Limb (tissue), 2 donors: ENCODE data around the gene BMP5.

ENCODE experiments used
- DNase-seq, 2 donors: peaks; one replicate each; pipeline ENCODE4 v3.0.0-alpha.2; 2016; ENCODE audit errors: extremely low spot score in 2 of 2

The BMP5 gene

DNA sequence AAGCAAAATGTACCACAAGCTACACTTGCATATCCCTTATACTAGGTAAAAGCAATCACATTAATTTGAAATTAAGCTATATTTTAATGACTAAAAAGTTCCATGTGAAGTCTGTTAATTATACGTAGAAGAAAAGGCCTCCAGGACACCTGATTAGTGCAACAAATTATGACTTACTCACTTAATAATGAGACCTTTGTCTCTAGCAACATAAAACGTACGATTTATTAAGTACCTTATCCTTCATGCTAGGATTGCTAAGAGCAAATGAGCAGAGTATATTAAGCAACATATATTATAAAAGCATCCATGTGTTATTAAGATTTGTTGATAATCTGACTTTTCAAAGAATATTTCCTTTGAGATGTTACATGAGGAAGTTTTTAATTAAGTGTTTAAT lies 2.5 kb downstream of the BMP5 start:
- DNase-seq, result no peak

DNA sequence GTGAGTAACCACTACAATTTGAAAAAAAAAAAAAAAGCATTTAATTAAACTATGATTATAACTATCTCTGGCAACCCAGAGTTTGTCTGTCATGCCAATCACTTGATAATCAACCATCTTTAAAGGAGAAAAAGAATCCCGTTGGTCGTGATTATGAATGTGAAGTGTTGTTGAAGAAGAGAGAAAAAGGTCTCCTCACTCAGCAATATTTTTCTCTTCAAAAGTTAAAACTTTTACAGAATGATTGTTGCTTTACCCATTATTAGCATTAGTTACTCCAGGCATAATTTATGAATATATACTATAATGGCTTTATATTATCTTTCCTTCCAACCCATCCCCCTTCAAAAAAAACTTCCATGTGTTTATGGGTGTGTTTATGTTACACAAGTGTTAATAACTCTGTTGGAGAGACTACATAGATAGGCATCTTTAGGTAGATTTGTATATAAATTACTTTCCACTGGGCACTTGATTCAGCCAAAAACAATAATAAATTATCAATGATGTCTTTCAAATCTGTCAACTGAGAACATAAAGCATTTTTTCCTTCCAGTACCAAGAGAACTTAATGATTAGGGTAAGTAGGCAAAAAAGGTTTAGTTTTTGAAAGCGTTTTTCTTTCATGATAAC lies 5.1 kb downstream of the BMP5 start:
- DNase-seq, result no peak

GRCh38 chr6:55869674-55870073 lies 5.7 kb downstream of the BMP5 start:
- no peak for DNase-seq

GRCh38 chr6:55868771-55869479 lies 6.5 kb downstream of the BMP5 start:
- peak in 1 of 2 donors; percentile 34 for DNase-seq

- no peak for DNase-seq
These were observed 7.2 kb downstream of the BMP5 start for GRCh38 chr6:55868176-55868575.

DNA sequence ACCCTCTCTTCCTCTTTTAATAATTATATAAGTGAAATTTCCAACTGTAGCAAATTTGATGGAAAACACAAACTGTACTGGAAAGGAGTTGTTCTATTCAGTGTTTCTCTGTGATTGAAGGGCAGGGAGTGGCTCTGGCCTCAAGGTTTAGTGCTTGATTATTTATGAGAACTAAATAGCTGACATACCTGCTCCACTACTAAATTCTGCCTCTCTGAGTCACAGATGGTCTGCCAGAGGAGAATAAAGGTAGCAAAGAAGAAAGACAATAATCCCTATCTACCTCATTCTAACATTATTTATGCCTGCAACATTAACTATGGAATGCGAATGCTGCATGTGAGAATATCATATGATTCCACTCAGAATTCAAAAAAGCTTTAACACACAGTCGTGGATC lies 9.3 kb downstream of the BMP5 start:
- no peak for DNase-seq

DNA sequence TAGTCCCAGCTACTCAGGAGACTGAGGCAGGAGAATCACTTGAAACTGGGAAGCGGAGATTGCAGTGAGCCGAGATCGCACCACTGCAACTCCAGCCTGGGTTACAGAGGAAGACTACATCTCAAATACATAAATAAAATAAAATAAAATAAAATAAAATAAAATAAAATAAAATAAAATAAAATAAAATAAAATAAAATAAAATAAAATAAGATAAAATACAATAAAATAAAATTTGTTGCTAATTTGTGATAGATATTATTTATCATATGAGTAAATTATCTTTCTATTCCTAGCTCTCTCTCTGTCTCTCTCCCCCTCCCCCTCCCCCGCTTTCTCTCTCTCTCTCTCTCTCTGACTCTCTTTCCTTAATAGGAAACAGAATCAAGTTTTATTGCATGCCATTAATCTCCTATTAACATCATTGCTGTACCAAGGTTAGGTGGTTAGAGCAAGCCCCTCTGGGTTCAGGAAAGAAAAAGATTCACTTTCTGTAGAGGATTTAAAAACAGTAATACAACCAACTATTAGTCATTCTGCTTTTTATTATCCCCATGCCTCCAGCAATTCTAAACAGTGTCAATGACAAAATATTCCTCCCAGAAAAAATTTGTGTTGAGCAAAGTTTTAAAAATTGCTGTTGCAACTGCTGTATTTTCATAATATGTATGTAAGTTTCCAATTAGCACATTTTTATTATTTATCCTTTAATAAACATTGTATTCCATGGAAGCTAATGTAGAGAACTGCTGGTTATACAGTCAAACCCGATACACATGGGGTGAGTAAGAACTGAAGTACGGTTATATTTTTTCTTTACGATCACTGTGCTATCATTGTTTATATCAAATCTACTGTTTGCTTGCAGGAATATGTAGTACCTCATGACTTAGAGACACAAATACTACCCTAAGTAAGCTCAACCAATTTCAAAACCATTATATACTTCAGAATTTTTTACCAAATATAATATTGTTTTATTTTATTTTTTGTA lies 22.1 kb downstream of the BMP5 start:
- no peak for DNase-seq

DNA sequence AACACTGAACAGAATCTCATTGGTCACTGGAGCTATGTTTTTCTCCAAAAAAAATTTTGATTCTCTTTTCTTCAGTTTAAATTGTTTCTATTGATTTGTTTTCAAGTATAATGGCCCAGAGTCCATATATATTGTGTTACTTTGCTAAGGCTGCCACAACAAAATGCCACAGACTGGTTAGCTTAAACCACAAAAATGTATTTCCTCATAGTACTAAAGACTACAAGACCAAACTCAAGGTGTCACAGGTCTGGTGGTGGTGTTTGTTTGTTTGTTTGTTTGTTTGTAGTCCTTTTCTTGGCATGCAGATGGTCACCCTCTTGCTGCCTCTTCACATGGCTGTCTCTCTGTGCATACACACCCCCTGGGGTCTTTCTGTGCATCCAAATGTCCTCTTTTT lies 34.0 kb downstream of the BMP5 start:
- no peak for DNase-seq

DNA sequence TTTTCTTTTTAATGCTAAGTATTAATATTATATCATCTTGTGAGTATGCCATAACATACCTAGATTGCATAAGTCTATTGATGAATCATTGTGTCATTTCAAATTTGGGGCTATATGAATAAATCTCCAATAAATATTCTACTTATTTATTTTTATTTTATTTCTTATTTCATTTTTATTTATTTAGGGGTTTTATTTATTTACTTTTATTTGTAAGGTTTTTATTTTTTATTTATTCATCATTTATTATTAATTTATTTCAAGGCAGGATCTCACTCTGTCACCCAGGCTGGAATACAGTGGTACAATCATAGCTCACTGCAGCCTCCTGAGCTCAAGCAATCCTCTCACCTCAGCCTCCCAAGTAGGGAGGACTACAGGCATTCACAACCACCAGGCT lies 36.3 kb downstream of the BMP5 start:
- DNase-seq, result no peak

GRCh38 chr6:55836945-55837344 lies 38.4 kb downstream of the BMP5 start:
- no peak for DNase-seq

- no peak for DNase-seq
These were observed 38.9 kb downstream of the BMP5 start for GRCh38 chr6:55836481-55836880.

DNA sequence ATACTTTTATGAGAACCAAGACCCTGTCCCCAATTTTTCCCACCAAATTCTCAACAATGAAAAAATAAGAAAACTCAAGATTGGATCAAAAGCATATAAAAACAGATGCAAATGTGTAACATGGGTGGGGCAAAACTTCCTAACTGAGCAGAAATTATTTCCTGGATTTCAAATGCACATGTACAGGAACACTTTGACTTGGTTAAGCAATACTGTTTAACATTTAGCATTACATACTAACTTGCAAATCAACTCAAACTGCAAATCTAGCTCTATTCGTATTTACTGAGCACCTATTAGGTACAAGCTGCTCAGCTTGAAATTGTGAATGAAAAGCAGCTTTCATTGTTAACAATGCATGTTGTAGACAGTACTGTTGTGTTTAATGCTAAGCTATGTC lies 40.2 kb downstream of the BMP5 start:
- no peak for DNase-seq

- DNase-seq, result no peak
These were observed 42.1 kb downstream of the BMP5 start for GRCh38 chr6:55833284-55833683.

- no peak for DNase-seq
These were observed 47.4 kb downstream of the BMP5 start for GRCh38 chr6:55827818-55828522.

GRCh38 chr6:55826941-55827340 lies 48.4 kb downstream of the BMP5 start:
- no peak for DNase-seq

- DNase-seq, result no peak
These were observed 49.9 kb downstream of the BMP5 start for GRCh38 chr6:55825402-55826051.

DNA sequence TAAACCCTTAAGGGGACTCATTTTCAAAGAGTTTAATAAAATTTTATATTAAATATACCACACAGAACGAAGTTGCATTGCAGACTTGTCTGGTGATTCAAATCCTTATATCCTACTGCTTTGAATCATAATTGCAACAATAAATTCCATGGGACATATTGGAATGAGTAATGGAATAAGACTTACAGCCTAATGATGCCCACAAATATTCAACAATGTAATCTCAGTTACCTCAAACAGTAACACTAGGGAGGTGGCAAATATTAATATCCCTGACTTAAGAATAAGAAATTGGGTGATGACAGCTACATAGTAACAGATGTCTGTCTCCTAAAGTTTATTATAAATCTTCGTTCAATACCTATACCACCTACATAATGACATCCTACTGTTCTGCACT lies 52.6 kb downstream of the BMP5 start:
- no peak for DNase-seq

GRCh38 chr6:55822005-55822404 lies 53.4 kb downstream of the BMP5 start:
- DNase-seq, result no peak

- no peak for DNase-seq
These were observed 54.7 kb downstream of the BMP5 start for GRCh38 chr6:55820696-55821095.

DNA sequence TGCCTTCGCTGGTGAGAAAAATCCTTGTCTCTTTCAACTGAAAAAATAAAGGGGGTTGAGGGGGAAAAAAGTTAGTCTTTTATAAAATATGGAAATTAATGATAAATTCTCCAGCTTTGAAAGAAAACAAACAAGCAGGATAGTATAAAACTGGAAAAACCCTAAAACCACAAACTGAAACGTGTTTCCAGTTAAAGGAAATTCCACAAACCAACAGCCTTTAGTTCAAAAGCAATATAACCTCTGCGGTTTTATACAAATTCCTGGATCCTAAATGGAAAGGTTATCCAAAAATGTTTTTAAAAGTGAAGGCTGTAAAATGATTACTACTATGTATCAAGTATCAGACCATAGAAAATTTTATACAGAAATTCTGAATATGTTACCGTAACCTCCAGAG lies 55.6 kb downstream of the BMP5 start:
- no peak for DNase-seq

DNA sequence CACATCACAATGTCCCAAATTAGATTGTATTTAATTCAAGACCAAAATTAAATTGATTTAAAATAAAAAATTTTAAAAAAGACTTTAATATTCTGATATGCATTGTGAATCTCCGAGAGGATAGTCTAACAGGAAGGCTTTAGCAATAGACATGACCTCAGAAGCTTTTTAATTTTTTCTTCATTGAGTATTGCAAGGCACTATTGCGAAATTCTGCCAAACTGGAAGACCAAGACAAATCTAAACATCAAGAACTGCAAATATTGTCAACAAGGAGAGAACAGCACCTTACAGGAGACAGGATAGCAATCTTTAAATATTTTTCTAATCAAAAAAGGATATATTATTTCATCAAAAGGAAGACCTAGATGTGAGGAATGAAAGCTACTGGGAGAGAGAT lies 56.9 kb downstream of the BMP5 start:
- no peak for DNase-seq
